H1 (cell line): Measurements from ENCODE around the gene OSBP. TPM values are rescaled to one million over a fixed set of nuclear protein-coding genes. Genes with fewer than 3 reads are reported as not detected.

Experiments
- CTCF ChIA-PET: fragments of 300-600 bp; sonication (Branson Sonifier 250); formaldehyde crosslinking; loops from one replicate; lab custom pipeline; 2021; ENCODE audit not compliant: partially characterized antibody; lab: Charles Lee
- POLR2A ChIA-PET: fragments of 300-600 bp; sonication (Branson Sonifier 250); formaldehyde crosslinking; loops from one replicate; lab custom pipeline; 2021; ENCODE audit warnings: inconsistent platforms; ENCODE audit not compliant: partially characterized antibody; lab: Charles Lee
- DNase-seq, 2 experiments: peaks; one replicate each; pipeline versions ENCODE4 v3.0.0 to v3.0.0-alpha.2; 2010 to 2022; ENCODE audit warnings: low spot score in 2 of 2, low read depth in 1 of 2, mixed read lengths in 1 of 2
- FAIRE-seq: peaks from 2 replicates; lab custom pipeline; 2011; peaks lifted over from hg19 to GRCh38; lab: Jason Lieb, UNC
- H2AFZ ChIP-seq: 2 replicates; pipeline ENCODE4 v1.8.1; 2012; ENCODE audit warnings: low read length, inconsistent platforms
- H2AK5ac ChIP-seq: 2 replicates; pipeline ENCODE4 v1.6.1; 2013; ENCODE audit warnings: low read depth, low read length
- H2BK120ac ChIP-seq: replicated peaks from 2 replicates; pipeline ENCODE3; 2013; ENCODE audit warnings: low read depth, low read length, inconsistent platforms
- H2BK12ac ChIP-seq: 2 replicates; pipeline ENCODE4 v1.6.1; 2013; ENCODE audit warnings: low read depth, low read length
- H2BK15ac ChIP-seq: 2 replicates; pipeline ENCODE4 v1.6.1; 2013; ENCODE audit warnings: low read length
- H2BK20ac ChIP-seq: 2 replicates; pipeline ENCODE4 v1.6.1; 2013; ENCODE audit warnings: low read length
- H2BK5ac ChIP-seq: 2 replicates; pipeline ENCODE4 v1.6.1; 2013; ENCODE audit warnings: low read depth, low read length
- H3K14ac ChIP-seq: 2 replicates; pipeline ENCODE4 v1.6.1; 2013; ENCODE audit warnings: inconsistent platforms; ENCODE audit not compliant: insufficient read length
- H3K18ac ChIP-seq: 2 replicates; pipeline ENCODE4 v1.6.1; 2013; ENCODE audit warnings: low read length; ENCODE audit errors: extremely low read depth
- H3K23ac ChIP-seq: 2 replicates; pipeline ENCODE4 v1.6.1; 2013; ENCODE audit warnings: inconsistent platforms; ENCODE audit not compliant: insufficient read length
- H3K23me2 ChIP-seq: 2 replicates; pipeline ENCODE4 v1.6.1; 2013; ENCODE audit warnings: low read depth, low read length
- H3K27ac ChIP-seq: 2 replicates; pipeline ENCODE4 v1.6.1; 2011; ENCODE audit warnings: low read depth, low read length, inconsistent platforms
- H3K27me3 ChIP-seq, 4 experiments: replicated peaks in 1 of 4; 1 replicate in 1 of 4; 2 replicates in 3 of 4; pipeline versions ENCODE4 v1.6.1 to v1.8.1; 2011 to 2013; ENCODE audit warnings: low read length in 3 of 4, mild to moderate bottlenecking in 3 of 4, inconsistent platforms in 2 of 4, mixed read lengths in 2 of 4, moderate library complexity in 1 of 4; ENCODE audit not compliant: control insufficient read depth in 3 of 4, insufficient read depth in 3 of 4; ENCODE audit errors: extremely low read depth in 1 of 4
- H3K36me3 ChIP-seq, 4 experiments: 2 replicates each; pipeline versions ENCODE4 v1.6.1 to v1.8.1; 2011 to 2013; ENCODE audit warnings: mild to moderate bottlenecking in 4 of 4, low read length in 3 of 4, moderate library complexity in 2 of 4, control low read depth in 1 of 4, inconsistent platforms in 1 of 4; ENCODE audit not compliant: insufficient read depth in 4 of 4, control insufficient read depth in 2 of 4
- H3K4ac ChIP-seq: replicated peaks from 2 replicates; pipeline ENCODE3; 2013; ENCODE audit warnings: low read length, low read depth, mixed read lengths, inconsistent platforms; ENCODE audit not compliant: insufficient read length
- H3K4me1 ChIP-seq, 4 experiments: replicated peaks in 1 of 4; 1 replicate in 1 of 4; 2 replicates in 3 of 4; pipeline versions ENCODE4 v1.6.1 to v1.8.1; 2011 to 2013; ENCODE audit warnings: low read length in 3 of 4, inconsistent platforms in 2 of 4, mixed read lengths in 1 of 4; ENCODE audit not compliant: insufficient read depth in 4 of 4, control insufficient read depth in 3 of 4
- H3K4me2 ChIP-seq, 2 experiments: 2 replicates each; pipeline versions ENCODE4 v1.6.1 to v1.8.1; 2011 to 2013; ENCODE audit warnings: low read depth in 2 of 2, low read length in 2 of 2, control low read depth in 1 of 2, inconsistent platforms in 1 of 2, mild to moderate bottlenecking in 1 of 2; ENCODE audit not compliant: insufficient read depth in 1 of 2
- H3K4me3 ChIP-seq, 4 experiments: fragments of 200-600, 300-600 bp in 1 of 4; sonication (generic), shearing (Covaris generic), sonication (Bioruptor Twin) in 1 of 4; 2 replicates each; pipeline versions ENCODE4 v1.5.1 to v1.8.1; 2011 to 2016; ENCODE audit warnings: low read length in 4 of 4, low read depth in 3 of 4, control low read depth in 2 of 4, inconsistent platforms in 2 of 4, mild to moderate bottlenecking in 2 of 4, mixed read lengths in 1 of 4, moderate library complexity in 1 of 4; ENCODE audit not compliant: insufficient read depth in 2 of 4; ENCODE audit errors: extremely low read depth in 1 of 4
- H3K56ac ChIP-seq: replicated peaks from 2 replicates; pipeline ENCODE3; 2013; ENCODE audit warnings: low read depth, mild to moderate bottlenecking, mixed read lengths, low read length, inconsistent platforms; ENCODE audit not compliant: insufficient read length
- H3K79me1 ChIP-seq: 2 replicates; pipeline ENCODE4 v1.6.1; 2013; ENCODE audit warnings: low read depth, low read length, control low read depth
- H3K79me2 ChIP-seq, 2 experiments: 2 replicates each; pipeline versions ENCODE4 v1.6.1 to v1.8.1; 2012 to 2013; ENCODE audit warnings: low read length in 2 of 2, mild to moderate bottlenecking in 2 of 2, inconsistent platforms in 1 of 2; ENCODE audit not compliant: insufficient read depth in 2 of 2, control insufficient read depth in 1 of 2
- H3K9ac ChIP-seq, 4 experiments: replicated peaks in 1 of 4; 1 replicate in 1 of 4; 2 replicates in 3 of 4; pipeline versions ENCODE4 v1.6.1 to v1.8.1; 2011 to 2013; ENCODE audit warnings: low read depth in 3 of 4, low read length in 3 of 4, control low read depth in 2 of 4, mild to moderate bottlenecking in 2 of 4, moderate library complexity in 2 of 4, inconsistent platforms in 1 of 4; ENCODE audit errors: extremely low read depth in 1 of 4
- H3K9me3 ChIP-seq, 2 experiments: 2 replicates each; pipeline versions ENCODE4 v1.6.1 to v1.8.1; 2012 to 2013; ENCODE audit warnings: mild to moderate bottlenecking in 2 of 2, moderate library complexity in 2 of 2, control low read depth in 1 of 2, inconsistent platforms in 1 of 2, low read depth in 1 of 2, low read length in 1 of 2, mixed read lengths in 1 of 2; ENCODE audit not compliant: insufficient read depth in 2 of 2
- H4K20me1 ChIP-seq, 2 experiments: replicated peaks in 1 of 2; 2 replicates each; pipeline versions ENCODE3 to v1.8.1; 2011 to 2013; ENCODE audit warnings: inconsistent platforms in 2 of 2, low read length in 2 of 2, mild to moderate bottlenecking in 1 of 2; ENCODE audit not compliant: insufficient read depth in 2 of 2, control insufficient read depth in 1 of 2
- H4K5ac ChIP-seq: 2 replicates; pipeline ENCODE4 v1.6.1; 2013; ENCODE audit warnings: low read length, low read depth, mixed read lengths, inconsistent platforms; ENCODE audit not compliant: insufficient read length
- H4K8ac ChIP-seq: 2 replicates; pipeline ENCODE4 v1.8.0; 2013; ENCODE audit warnings: mild to moderate bottlenecking, moderate library complexity, low read length, inconsistent platforms; ENCODE audit not compliant: insufficient read depth; ENCODE audit errors: extremely low read depth
- H4K91ac ChIP-seq: replicated peaks from 2 replicates; pipeline ENCODE3; 2013; ENCODE audit warnings: low read length, mixed read lengths, inconsistent platforms; ENCODE audit not compliant: insufficient read length
- BCL11A ChIP-seq, 2 experiments: IDR thresholded peaks; one replicate each; pipeline ENCODE4 v1.6.1; 2011; ENCODE audit warnings: low read depth in 2 of 2, low read length in 2 of 2, mild to moderate bottlenecking in 2 of 2
- CTBP2 ChIP-seq: IDR thresholded peaks from 2 replicates; pipeline ENCODE4 v1.7.0; 2011; ENCODE audit warnings: borderline replicate concordance, mild to moderate bottlenecking, moderate library complexity, mixed read lengths, low read length; ENCODE audit not compliant: insufficient read depth, insufficient read length
- KDM1A ChIP-seq: fragments of 200-600, 300-600 bp; sonication (generic); IDR thresholded peaks from 2 replicates; pipeline ENCODE4 v1.7.1; 2016; ENCODE audit warnings: mild to moderate bottlenecking, low read length, borderline replicate concordance
- POU5F1 ChIP-seq: IDR thresholded peaks from 2 replicates; pipeline ENCODE4 v1.6.1; 2011; ENCODE audit warnings: low read depth, mild to moderate bottlenecking, low read length, moderate library complexity
- RAD21 ChIP-seq, 2 experiments: IDR thresholded peaks in 1 of 2; conservative IDR thresholded peaks in 1 of 2; 2 replicates each; pipeline ENCODE4 v1.6.1; 2011; ENCODE audit warnings: low read depth in 2 of 2, low read length in 2 of 2, improper control_type of control experiment in 1 of 2, inconsistent platforms in 1 of 2, mild to moderate bottlenecking in 1 of 2, moderate library complexity in 1 of 2
- SAP30 ChIP-seq: fragments of 300-600 bp; sonication (generic); IDR thresholded peaks from 2 replicates; pipeline ENCODE4 v1.7.1; 2012; ENCODE audit warnings: low read length, moderate library complexity, mild to moderate bottlenecking, inconsistent platforms; ENCODE audit not compliant: insufficient read depth, insufficient replicate concordance
- SP4 ChIP-seq: IDR thresholded peaks from 2 replicates; pipeline ENCODE4 v1.6.1; 2012; ENCODE audit warnings: low read length, inconsistent platforms
- SRF ChIP-seq: IDR thresholded peaks from 2 replicates; pipeline ENCODE4 v1.6.1; 2011; ENCODE audit warnings: mild to moderate bottlenecking, low read depth, low read length, moderate library complexity
- SUZ12 ChIP-seq: fragments of 200-600 bp; sonication (generic); IDR thresholded peaks from 2 replicates; pipeline ENCODE4 v1.6.1; 2012; ENCODE audit warnings: mild to moderate bottlenecking, inconsistent platforms, low read length, moderate library complexity, mixed read lengths
- TBP ChIP-seq: IDR thresholded peaks from 2 replicates; pipeline ENCODE4 v1.6.1; 2011; ENCODE audit warnings: low read depth, low read length, improper control_type of control experiment
- ZNF274 ChIP-seq: IDR thresholded peaks from 2 replicates; pipeline ENCODE4 v1.7.0; 2012; ENCODE audit warnings: low read length, borderline replicate concordance; ENCODE audit errors: extremely low read depth
- WGBS, 2 experiments: shearing (Covaris generic) in 1 of 2; methylation state at CpG; one replicate each; pipeline versions ENCODE4 v1.1.6 to v1.1.7; 2013 to 2015; ENCODE audit warnings: low lambda C conversion rate in 2 of 2, mixed read lengths in 2 of 2, inconsistent platforms in 1 of 2, low coverage in 1 of 2, missing lambda C conversion rate in 1 of 2; ENCODE audit not compliant: insufficient replicate concordance in 2 of 2, insufficient coverage in 1 of 2, insufficient read length in 1 of 2; ENCODE audit errors: extremely low coverage in 1 of 2, missing lambda C conversion rate in 1 of 2; 5-methylcytosine and 5-hydroxymethylcytosine counted together
- polyA plus RNA-seq, 7 experiments: library from polyadenylated mRNA; depleted of rRNA in 3 of 7; stranded (reverse) in 5 of 7; unstranded in 2 of 7; fragments of >200 nt in 5 of 7; fragments of 200-250 nt in 2 of 7; gene quantifications; 1 replicate in 5 of 7; 2 replicates in 1 of 7; 4 replicates in 1 of 7; pipeline versions ENCODE4 v1.2.1 to v1.2.3, GENCODE V29; 2011 to 2013; ENCODE audit warnings: missing spikeins in 2 of 7, mixed read lengths in 2 of 7
- total RNA-seq: library from RNA; stranded (reverse); fragmentation: NEBNext Ultra II Directional; extraction: Animal tissue kit (Norgen Biotek cat#: 25700); gene quantifications from 2 replicates; pipeline ENCODE4 v1.2.1, GENCODE V29; 2021
- TF ChIP-seq, protein P1 (sequence below): IDR thresholded peaks from 2 replicates; pipeline ENCODE4 v1.6.1; 2011; ENCODE audit warnings: low read length, improper control_type of control experiment

OSBP gene
- total and polyA plus RNA-seq, 2 of the 8 experiments (the other 6 are each of a cell fraction or from before 2014, with no cell fraction given) = 13.2 to 43.1 TPM

DNA sequence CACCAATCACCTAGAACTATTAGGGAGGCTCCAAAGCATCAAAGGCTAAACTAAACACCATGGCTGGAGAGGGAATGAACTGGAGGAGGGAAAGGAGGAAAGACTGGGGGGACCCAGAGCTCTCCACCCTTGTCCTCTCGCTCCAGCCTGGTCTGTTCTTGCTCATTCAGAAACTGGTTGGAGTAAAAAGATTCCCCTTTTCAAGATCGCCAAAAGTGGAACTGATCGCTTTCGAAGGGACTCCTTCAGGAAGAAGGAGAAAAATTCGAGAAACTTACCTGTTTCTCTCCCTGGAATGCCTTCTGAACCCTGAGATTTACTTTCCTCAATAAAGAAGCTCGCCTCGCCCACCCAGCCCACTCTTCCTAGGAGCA, 57.3 kb downstream of the OSBP start:
- H3K9me3 ChIP-seq = no peaks in the 10 kb centered on the region
- H3K27me3 ChIP-seq = no peaks in the 10 kb centered on the region; a peak in 1 of 7 replicates
- no peak overlapping the region for H2BK20ac ChIP-seq
- H3K56ac ChIP-seq = peak overlapping the region; percentile 11
- H2BK5ac ChIP-seq = no peak overlapping the region
- H3K9ac ChIP-seq = peak overlapping the region in 3 of 4 experiments; percentile 13 to 39 (median 31); a peak in 3 of 7 replicates
- peak overlapping the region; percentile 60 to 76 for H3K4me2 ChIP-seq
- FAIRE-seq (no peak), DNase-seq (no peak)
- H3K79me1 ChIP-seq = no peaks in the 10 kb centered on the region
- H3K36me3 ChIP-seq = no peaks in the 10 kb centered on the region
- no peak overlapping the region for H2AK5ac ChIP-seq
- WGBS, 2 experiments = 26% methylated on average over 7 of the region's 7 CpGs; no CpG with 5 or more reads in 1 of the 2 experiments
- H2AFZ ChIP-seq = peak overlapping the region; percentile 86
- peaks cover 19% of the 10 kb centered on the region; the same call in 1 of the 2 replicates for H3K23me2 ChIP-seq
- H4K20me1 ChIP-seq = no peaks in the 10 kb centered on the region
- H4K91ac ChIP-seq = no peak overlapping the region
- no peak overlapping the region for H3K14ac ChIP-seq
- peaks cover 2 to 5% (median 3%) of the 10 kb centered on the region in 4 experiments; a peak in 6 of 7 replicates for H3K4me1 ChIP-seq
- TF ChIP-seq ZNF274 = no peak
- TF ChIP-seq SRF = no peak
- no peak for TF ChIP-seq CTBP2
- TF ChIP-seq, protein P1, sequence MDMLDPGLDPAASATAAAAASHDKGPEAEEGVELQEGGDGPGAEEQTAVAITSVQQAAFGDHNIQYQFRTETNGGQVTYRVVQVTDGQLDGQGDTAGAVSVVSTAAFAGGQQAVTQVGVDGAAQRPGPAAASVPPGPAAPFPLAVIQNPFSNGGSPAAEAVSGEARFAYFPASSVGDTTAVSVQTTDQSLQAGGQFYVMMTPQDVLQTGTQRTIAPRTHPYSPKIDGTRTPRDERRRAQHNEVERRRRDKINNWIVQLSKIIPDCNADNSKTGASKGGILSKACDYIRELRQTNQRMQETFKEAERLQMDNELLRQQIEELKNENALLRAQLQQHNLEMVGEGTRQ = no peak
- TF ChIP-seq BCL11A (IDR thresholded peaks at IDR 0.05; ENCODE audit: low read depth in 2 of 2, low read length in 2 of 2) = no peak
- no peak for TF ChIP-seq KDM1A
- TF ChIP-seq SUZ12 = no peak
- TF ChIP-seq RAD21 (IDR thresholded peaks at IDR 0.05 in 1 of 2, conservative IDR thresholded peaks at IDR 0.05 in 1 of 2; ENCODE audit: low read depth in 2 of 2, low read length in 2 of 2) = no peak
- no peak for TF ChIP-seq SAP30
- TF ChIP-seq POU5F1 = no peak
- no peak for TF ChIP-seq TBP
- TF ChIP-seq SP4 = no peak
- no peak overlapping the region for H3K23ac ChIP-seq
- H3K79me2 ChIP-seq = no peaks in the 10 kb centered on the region
- H4K8ac ChIP-seq = no peak overlapping the region
- H3K27ac ChIP-seq = no peak overlapping the region
- peak overlapping the region; percentile 44; the same call in 1 of the 2 replicates for H3K18ac ChIP-seq
- H2BK15ac ChIP-seq = no peak overlapping the region
- H3K4ac ChIP-seq = no peak overlapping the region
- H2BK12ac ChIP-seq = no peak overlapping the region
- H2BK120ac ChIP-seq = no peak overlapping the region
- CTCF ChIA-PET = interaction anchor here (0.7 to 1.6 kb wide), 3 partner anchors 15 to 378 kb away, joined by 3 to 5 read pairs (median 3); no protein-coding TSS in a partner anchor
- POLR2A ChIA-PET = interaction anchor here (0.8 to 3.9 kb wide), 5 partner anchors 9 to 111 kb away, joined by 3 to 19 read pairs (median 6); partner anchors contain the start of gene PATL1
- peak overlapping the region; percentile 55 to 95 (median 79); a peak in 7 of 8 replicates for H3K4me3 ChIP-seq
- H4K5ac ChIP-seq = peak overlapping the region; percentile 18
